WTC11 (cell line): Measurements from ENCODE around the gene PRKN.

Experiments used
- CTCF ChIP-seq: fragments of 200-600 bp; IDR thresholded peaks from 2 replicates; pipeline ENCODE4 v1.8.0; 2022; ENCODE audit warnings: antibody characterized with exemption
- ELF4 ChIP-seq: sonication (generic); formaldehyde crosslinking; IDR thresholded peaks from 2 replicates; pipeline ENCODE4 v1.8.1; 2022; ENCODE audit warnings: low read depth, mild to moderate bottlenecking, moderate library complexity, missing genetic modification reagents
- GABPB1 ChIP-seq: sonication (generic); formaldehyde crosslinking; IDR thresholded peaks from 2 replicates; pipeline ENCODE4 v1.8.1; 2023; ENCODE audit warnings: mild to moderate bottlenecking, missing genetic modification reagents
- NFYB ChIP-seq: sonication (generic); formaldehyde crosslinking; conservative IDR thresholded peaks from 2 replicates; pipeline ENCODE4 v1.8.0; 2022; ENCODE audit warnings: low read depth, missing genetic modification reagents
- PRDM15 ChIP-seq: sonication (generic); formaldehyde crosslinking; IDR thresholded peaks from 2 replicates; pipeline ENCODE4 v1.8.0; 2022; ENCODE audit warnings: missing genetic modification reagents
- SP1 ChIP-seq: sonication (generic); formaldehyde crosslinking; conservative IDR thresholded peaks from 2 replicates; pipeline ENCODE4 v1.8.1; 2022; ENCODE audit warnings: missing genetic modification reagents
- TEAD4 ChIP-seq: sonication (generic); formaldehyde crosslinking; IDR thresholded peaks from 2 replicates; pipeline ENCODE4 v1.8.0; 2022; ENCODE audit warnings: mild to moderate bottlenecking, missing genetic modification reagents
- ZBTB21 ChIP-seq: sonication (generic); formaldehyde crosslinking; IDR thresholded peaks from 2 replicates; pipeline ENCODE4 v1.8.1; 2023; ENCODE audit warnings: mild to moderate bottlenecking, missing genetic modification reagents, borderline replicate concordance
- ZNF121 ChIP-seq: sonication (generic); formaldehyde crosslinking; IDR thresholded peaks from 2 replicates; pipeline ENCODE4 v1.8.0; 2023; ENCODE audit warnings: missing genetic modification reagents
- TF ChIP-seq, protein P1 (sequence below): sonication (generic); formaldehyde crosslinking; IDR thresholded peaks from 2 replicates; pipeline ENCODE4 v1.8.0; 2022; ENCODE audit warnings: mild to moderate bottlenecking, missing genetic modification reagents
- TF ChIP-seq, protein P2 (sequence below): sonication (generic); formaldehyde crosslinking; IDR thresholded peaks from 2 replicates; pipeline ENCODE4 v1.8.1; 2022; ENCODE audit warnings: low read depth, missing genetic modification reagents, borderline replicate concordance

GRCh38 chr6:161394437-161394836 is 1333.1 kb downstream of the PRKN start:
- TF ChIP-seq PRDM15 (CRISPR knock-in tag) (no peak), CTCF (no peak), SP1 (CRISPR knock-in tag) (no peak), ZBTB21 (CRISPR knock-in tag) (no peak), ZNF121 (CRISPR knock-in tag) (no peak), TEAD4 (CRISPR knock-in tag) (no peak), NFYB (CRISPR knock-in tag) (no peak), GABPB1 (CRISPR knock-in tag) (no peak), ELF4 (CRISPR knock-in tag) (no peak)
- TF ChIP-seq, protein P1, sequence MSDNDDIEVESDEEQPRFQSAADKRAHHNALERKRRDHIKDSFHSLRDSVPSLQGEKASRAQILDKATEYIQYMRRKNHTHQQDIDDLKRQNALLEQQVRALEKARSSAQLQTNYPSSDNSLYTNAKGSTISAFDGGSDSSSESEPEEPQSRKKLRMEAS (CRISPR knock-in tag) = no peak
- TF ChIP-seq, protein P2, sequence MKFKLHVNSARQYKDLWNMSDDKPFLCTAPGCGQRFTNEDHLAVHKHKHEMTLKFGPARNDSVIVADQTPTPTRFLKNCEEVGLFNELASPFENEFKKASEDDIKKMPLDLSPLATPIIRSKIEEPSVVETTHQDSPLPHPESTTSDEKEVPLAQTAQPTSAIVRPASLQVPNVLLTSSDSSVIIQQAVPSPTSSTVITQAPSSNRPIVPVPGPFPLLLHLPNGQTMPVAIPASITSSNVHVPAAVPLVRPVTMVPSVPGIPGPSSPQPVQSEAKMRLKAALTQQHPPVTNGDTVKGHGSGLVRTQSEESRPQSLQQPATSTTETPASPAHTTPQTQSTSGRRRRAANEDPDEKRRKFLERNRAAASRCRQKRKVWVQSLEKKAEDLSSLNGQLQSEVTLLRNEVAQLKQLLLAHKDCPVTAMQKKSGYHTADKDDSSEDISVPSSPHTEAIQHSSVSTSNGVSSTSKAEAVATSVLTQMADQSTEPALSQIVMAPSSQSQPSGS = no peak
